ENCODE measurements around the gene WDR13.
"Not testable (repeated sequence)": the region's sequence is repeated elsewhere in the genome, so short reads cannot be mapped to it uniquely, and the experiment has no call there.

The WDR13 gene

GRCh38 chrX:48598614-48599013 lies 1.3 kb downstream of the WDR13 start:
- FAIRE-seq: no peak

- FAIRE-seq: no peak
Observed at GRCh38 chrX:48599341-48599740, 2.0 kb downstream of the WDR13 start.

GRCh38 chrX:48600226-48600625 lies 2.9 kb downstream of the WDR13 start:
- no peak for FAIRE-seq

- no peak for FAIRE-seq
Observed at GRCh38 chrX:48601741-48602394, 4.6 kb downstream of the WDR13 start.

GRCh38 chrX:48604701-48605100 lies 7.4 kb downstream of the WDR13 start:
- no peak for FAIRE-seq

- FAIRE-seq: no peak
Observed at GRCh38 chrX:48606091-48606490, 8.8 kb downstream of the WDR13 start.

GRCh38 chrX:48611703-48612102 lies 14.4 kb downstream of the WDR13 start:
- FAIRE-seq: no peak

- no peak for FAIRE-seq
Observed at GRCh38 chrX:48613502-48614160, 16.3 kb downstream of the WDR13 start.

GRCh38 chrX:48616576-48616975 lies 19.3 kb downstream of the WDR13 start:
- FAIRE-seq: no peak

- no peak for FAIRE-seq
Observed at GRCh38 chrX:48617542-48618340, 20.4 kb downstream of the WDR13 start.

GRCh38 chrX:48626401-48627298 lies 29.4 kb downstream of the WDR13 start:
- FAIRE-seq: no peak

- peak; percentile 98 for FAIRE-seq
Observed at GRCh38 chrX:48631376-48632090, 34.2 kb downstream of the WDR13 start.

- no peak for FAIRE-seq
Observed at GRCh38 chrX:48632207-48632606, 34.9 kb downstream of the WDR13 start.

GRCh38 chrX:48636301-48636700 lies 39.0 kb downstream of the WDR13 start:
- FAIRE-seq: no peak

GRCh38 chrX:48636776-48637175 lies 39.5 kb downstream of the WDR13 start:
- no peak for FAIRE-seq

- no peak for FAIRE-seq
Observed at GRCh38 chrX:48645669-48646068, 48.4 kb downstream of the WDR13 start.

GRCh38 chrX:48648336-48648751 lies 51.1 kb downstream of the WDR13 start:
- peak; percentile 84 for FAIRE-seq

- no peak for FAIRE-seq
Observed at GRCh38 chrX:48649102-48649501, 51.8 kb downstream of the WDR13 start.

GRCh38 chrX:48652055-48652579 lies 54.8 kb downstream of the WDR13 start:
- FAIRE-seq: not testable (repeated sequence)

- not testable (repeated sequence) for FAIRE-seq
Observed at GRCh38 chrX:48654746-48655145, 57.5 kb downstream of the WDR13 start.
